HEK293T (cell line): Measurements from ENCODE around the gene ASIC4.

ENCODE experiments used
- BHLHE40 ChIP-seq: fragments of 450-650 bp; IDR thresholded peaks from 2 replicates; pipeline ENCODE4 v1.6.1; 2016; ENCODE audit warnings: mild to moderate bottlenecking, moderate library complexity, borderline replicate concordance
- ELF4 ChIP-seq: fragments of 450-650 bp; IDR thresholded peaks from 2 replicates; pipeline ENCODE4 v1.6.1; 2017; ENCODE audit warnings: antibody characterized with exemption
- FOXA1 ChIP-seq: fragments of 450-650 bp; IDR thresholded peaks from 2 replicates; pipeline ENCODE4 v1.6.1; 2016; ENCODE audit warnings: mild to moderate bottlenecking
- FOXK2 ChIP-seq: fragments of 450-650 bp; IDR thresholded peaks from 2 replicates; pipeline ENCODE4 v1.6.1; 2016; ENCODE audit warnings: mild to moderate bottlenecking
- FOXM1 ChIP-seq: fragments of 450-650 bp; IDR thresholded peaks from 2 replicates; pipeline ENCODE4 v1.6.1; 2017; ENCODE audit warnings: mild to moderate bottlenecking, borderline replicate concordance
- HDGF ChIP-seq: fragments of 450-650 bp; IDR thresholded peaks from 2 replicates; pipeline ENCODE4 v1.6.1; 2017; ENCODE audit warnings: antibody characterized with exemption, borderline replicate concordance
- L3MBTL2 ChIP-seq: fragments of 450-650 bp; conservative IDR thresholded peaks from 2 replicates; pipeline ENCODE4 v1.6.1; 2016; ENCODE audit warnings: mild to moderate bottlenecking
- LEF1 ChIP-seq: fragments of 450-650 bp; IDR thresholded peaks from 2 replicates; pipeline ENCODE4 v1.6.1; 2017; ENCODE audit warnings: mild to moderate bottlenecking, borderline replicate concordance
- NFRKB ChIP-seq: fragments of 450-650 bp; IDR thresholded peaks from 2 replicates; pipeline ENCODE4 v1.6.1; 2016; ENCODE audit warnings: mild to moderate bottlenecking, moderate library complexity
- PKNOX1 ChIP-seq: fragments of 450-650 bp; IDR thresholded peaks from 2 replicates; pipeline ENCODE4 v1.6.1; 2016
- SP1 ChIP-seq: fragments of 450-650 bp; IDR thresholded peaks from 2 replicates; pipeline ENCODE4 v1.6.1; 2017
- SUZ12 ChIP-seq: fragments of 450-650 bp; IDR thresholded peaks from 2 replicates; pipeline ENCODE4 v1.6.1; 2016; ENCODE audit warnings: mild to moderate bottlenecking
- TARDBP ChIP-seq: fragments of 450-650 bp; IDR thresholded peaks from 2 replicates; pipeline ENCODE4 v1.6.1; 2016
- ZNF384 ChIP-seq: fragments of 450-650 bp; IDR thresholded peaks from 2 replicates; pipeline ENCODE4 v1.6.1; 2016

- TF ChIP-seq SUZ12, result no peak
- TF ChIP-seq LEF1, result no peak
- TF ChIP-seq TARDBP, result no peak
- TF ChIP-seq FOXM1, result no peak
- no peak for TF ChIP-seq L3MBTL2
- no peak for TF ChIP-seq ELF4
- no peak for TF ChIP-seq SP1
- TF ChIP-seq FOXK2, result no peak
- TF ChIP-seq ZNF384, result no peak
- TF ChIP-seq HDGF, result no peak
- no peak for TF ChIP-seq BHLHE40
- no peak for TF ChIP-seq PKNOX1
- no peak for TF ChIP-seq NFRKB
- TF ChIP-seq FOXA1, result no peak
These were observed 41.6 kb upstream of the ASIC4 start for GRCh38 chr2:219472629-219473187.
